ENCODE measurements around the gene GSG1L.

Gene GSG1L

DNA sequence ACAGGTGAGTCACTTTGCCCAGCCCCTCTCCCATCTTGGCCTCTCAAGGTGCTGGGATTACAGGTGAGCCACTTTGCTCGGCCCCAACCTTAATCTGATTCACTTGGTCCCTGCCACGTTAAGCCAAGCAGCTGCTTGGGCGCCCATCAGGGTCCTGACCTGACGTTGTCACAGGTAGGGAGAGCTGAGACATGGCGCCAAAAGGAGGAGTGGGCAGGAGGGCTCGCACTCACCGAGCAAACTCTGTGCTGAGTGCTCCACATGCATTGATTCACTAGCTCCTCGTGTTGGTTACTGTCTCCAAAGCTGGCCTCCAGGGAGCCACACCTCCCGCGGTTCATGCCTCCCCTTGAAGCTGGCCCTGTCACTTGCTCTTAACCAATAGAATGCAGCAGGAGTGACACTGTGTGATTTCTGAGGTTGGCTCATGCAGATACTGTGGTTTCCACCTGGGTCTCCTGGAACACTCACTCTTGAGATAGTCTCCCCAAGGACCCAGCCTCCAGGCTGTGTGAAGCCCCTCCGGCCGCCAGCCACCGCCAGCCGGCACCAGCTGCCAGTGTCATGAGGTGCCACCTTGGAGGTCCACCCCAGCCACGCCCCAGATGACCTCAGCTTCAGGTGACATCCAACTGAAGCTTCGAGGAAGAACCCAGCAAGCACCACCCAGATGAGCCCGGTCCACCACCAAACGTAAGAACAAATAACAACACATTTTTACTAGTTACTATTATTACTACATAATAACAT, 223.0 kb downstream of the GSG1L start:
- DNase-seq: no peak

DNA sequence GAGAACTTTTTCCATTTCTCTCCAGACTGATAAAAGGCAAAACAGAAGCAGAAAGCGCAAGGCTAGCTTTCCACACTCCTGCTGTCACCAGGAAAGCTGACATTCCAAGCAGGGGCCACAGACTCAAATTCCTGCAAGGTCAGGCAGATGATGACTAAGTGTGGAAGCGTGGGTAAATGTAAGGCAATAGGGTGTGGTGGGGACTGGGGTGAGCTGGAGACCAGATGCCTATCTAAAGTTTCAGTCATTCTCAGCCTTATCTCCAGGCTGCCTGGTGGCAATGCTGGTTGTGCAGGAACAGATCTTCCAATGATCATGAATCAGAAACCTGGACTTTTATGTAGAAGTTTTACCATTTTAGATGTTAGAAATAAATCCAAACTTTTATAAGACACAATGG, 224.1 kb downstream of the GSG1L start:
- no peak for DNase-seq

DNA sequence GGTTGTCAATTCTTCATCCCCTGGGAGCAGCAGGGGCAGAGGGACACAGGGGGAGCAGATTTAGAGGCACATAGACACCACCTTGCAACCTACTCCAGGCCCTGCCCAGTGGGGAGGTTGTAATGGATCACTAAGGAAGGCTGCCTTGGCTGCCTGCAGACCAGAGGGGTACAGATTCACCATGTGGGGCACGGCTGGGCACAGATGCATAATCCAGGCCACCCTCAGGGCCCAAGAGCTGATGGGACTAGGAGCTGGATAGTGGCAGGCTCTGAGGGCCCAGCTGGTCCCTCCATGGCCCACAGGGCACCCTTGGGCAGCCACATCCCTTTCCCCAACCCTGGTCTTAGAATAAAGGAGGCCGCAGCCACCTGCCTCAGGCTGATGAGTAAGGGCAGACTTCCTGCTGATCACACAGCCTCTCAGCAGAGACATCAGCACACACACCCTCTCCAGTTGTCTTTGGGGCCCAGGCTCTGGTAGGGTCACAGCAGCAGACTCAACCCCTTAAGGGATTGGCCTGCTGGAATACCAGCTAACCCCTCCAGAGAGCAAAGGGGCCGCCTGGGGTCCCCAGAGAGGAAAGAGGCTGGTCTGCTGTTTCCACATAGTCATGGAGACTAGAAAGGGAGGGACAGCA, 224.9 kb downstream of the GSG1L start:
- no peak for DNase-seq

DNA sequence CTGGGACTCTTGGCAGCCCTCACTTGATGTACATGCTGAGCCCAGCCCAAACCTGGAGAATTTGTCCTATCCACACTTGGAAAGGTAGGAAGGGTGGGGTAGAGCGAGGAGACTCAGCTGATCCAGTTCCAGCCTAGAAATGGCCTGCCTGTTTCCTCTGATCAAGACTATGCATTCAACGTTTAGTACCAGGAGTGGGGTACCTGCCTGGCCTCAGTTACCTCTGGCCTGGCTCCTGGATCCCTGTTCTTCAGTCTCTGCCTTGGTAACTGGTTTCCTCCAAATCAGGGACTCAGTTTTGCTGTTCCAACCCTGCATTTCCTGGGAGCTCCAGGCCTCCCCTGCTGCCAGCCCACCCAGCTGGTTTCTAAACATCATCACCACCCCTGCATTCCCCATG, 233.5 kb downstream of the GSG1L start:
- DNase-seq: no peak

DNA sequence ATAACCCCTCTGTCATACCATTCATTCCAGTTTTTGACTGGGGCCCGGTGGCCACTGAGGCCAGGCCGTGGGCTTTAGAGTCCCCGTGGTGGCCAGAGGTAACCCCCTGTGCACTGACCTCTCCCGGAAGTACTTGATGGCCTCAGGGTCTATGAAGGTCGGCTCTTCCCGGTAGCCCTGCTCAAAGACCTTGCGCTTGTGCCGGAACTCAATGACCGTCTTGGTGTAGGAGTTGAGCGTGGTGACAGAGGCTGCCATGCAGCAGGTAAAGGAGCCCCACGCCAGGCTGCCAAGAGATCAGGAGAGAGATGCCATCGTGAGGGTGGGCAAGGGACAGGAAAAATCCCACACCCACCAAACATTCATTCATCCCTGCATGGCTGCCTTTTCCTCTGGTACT, 234.8 kb downstream of the GSG1L start:
- no peak for DNase-seq

DNA sequence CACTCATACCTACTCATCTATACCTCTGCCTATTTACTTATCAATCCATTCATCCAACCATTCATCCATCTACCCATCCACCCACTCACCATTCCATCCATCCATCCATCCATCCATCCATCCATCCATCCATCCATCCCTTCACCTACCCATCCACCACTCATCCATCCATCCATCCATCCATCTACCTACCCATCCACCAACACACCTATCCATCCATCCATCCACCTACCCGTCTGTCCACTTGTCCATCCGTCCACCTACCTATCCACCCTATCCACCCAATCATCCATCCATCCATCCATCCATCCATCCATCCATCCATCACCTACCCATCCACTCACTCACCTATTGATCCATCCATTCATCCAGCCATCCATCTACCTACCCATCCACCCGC, 235.7 kb downstream of the GSG1L start:
- no peak for DNase-seq

DNA sequence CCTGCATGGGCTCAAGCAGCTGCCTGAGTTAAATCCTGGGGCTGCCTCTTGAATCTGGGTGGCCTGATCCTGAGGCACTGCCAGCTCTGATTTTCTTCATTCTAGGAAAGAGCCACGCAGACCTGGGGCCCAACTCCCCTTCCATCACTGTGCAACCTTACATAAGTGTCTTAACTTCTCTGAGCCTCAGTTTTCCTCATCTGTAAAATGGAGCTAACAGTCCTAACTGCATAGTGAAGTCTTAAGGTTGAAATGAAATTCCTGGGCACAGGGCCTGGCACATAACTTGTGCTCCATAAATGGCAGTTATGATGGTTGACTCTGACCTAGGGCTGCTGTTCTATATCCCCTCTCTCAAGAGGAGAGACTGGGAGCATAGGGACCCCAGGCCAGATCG, 236.6 kb downstream of the GSG1L start:
- DNase-seq: no peak

DNA sequence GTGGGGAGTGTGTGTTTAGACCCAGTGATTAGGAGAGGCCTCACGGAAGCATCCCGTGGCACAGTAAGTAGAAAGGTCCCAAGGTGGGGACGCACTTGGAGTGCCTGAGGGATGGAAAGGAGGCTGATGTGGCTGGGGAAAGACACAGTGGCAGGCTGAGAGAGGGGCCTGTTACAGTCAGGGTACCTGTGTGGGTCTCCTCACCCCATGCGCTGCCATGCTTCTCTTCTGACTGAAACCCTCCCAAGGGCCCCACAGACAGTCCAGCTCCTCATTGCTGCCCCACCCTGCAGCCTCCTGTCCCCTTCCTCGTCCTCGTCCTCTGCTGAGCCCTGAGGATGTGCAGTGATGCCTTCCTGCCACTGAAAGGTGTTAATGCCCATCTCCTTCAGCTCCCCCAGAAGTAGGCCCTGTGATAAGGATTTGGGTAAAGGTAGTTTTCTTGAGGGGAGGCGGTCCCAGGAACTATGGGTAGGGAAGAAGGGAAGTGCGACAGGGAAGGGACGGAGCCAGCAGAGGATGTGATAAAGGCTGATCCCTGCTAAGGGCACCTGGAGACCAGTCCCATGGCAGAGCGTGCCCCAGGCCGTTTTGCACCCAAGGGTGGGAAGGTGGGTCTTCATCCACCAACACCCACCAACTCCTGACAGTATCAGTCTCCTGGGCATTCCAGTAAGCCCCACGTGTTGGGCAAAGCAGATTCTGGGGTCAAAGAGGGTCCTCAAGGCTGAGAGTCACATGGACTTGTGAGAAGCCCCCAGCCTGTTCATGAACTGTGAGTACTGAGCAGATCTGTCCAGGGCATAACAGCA, 237.2 kb downstream of the GSG1L start:
- DNase-seq: no peak

DNA sequence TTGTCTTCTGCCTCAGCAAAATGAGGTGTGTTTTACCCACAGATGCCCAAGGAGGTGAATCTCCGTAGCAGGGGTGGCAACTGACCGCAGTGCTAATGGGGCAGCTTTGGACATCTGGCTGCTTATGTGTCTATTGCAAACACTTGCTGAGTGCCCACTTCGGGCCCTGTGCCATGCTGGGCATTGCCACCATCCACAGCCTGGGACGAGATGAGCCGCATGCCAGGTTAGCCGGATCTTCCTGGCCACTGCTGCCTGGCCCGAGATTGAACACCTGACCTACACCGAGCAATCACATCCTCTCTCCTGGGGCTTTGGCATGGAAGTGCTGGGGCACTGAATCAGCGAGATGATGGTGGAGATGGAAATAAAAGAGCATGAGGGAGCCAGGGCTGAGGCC, 238.7 kb downstream of the GSG1L start:
- no peak for DNase-seq

DNA sequence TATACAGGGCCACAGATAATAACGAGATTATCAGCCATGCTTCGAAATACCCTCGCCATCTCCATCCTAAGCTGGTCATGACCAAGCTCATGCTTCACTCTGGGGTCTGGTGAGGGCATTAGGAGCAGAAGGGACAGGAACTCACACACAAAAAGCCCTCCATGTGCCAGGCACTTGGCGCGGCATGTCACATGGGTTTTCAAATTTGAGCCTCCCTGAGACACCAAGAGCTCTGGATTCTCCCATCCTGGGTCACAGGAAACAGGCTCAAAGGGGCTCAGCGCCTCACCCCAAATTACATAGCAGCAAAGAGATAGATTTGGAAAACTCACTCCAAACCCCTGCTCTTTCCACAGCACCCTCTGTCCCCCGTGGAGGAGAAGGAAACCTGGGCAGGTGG, 239.5 kb downstream of the GSG1L start:
- no peak for DNase-seq

DNA sequence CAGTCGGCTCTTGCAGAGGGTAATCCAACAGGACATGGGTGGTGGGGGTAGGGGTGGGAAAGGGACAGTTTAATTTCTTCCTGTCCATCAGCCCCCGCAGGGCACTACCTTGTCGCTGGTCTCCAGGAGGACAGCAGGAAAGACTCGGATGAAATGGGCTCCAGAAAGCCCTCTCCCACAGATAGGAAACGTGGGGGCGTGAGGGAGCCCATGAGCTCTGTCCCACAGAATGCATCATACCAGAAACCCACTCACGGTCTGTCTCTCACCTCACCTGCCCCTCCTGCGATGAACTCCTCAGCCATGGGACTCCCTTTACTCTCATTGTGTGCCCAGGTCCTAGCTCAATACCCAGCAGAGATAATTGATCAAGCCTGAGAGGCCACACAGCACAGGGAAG, 240.1 kb downstream of the GSG1L start:
- DNase-seq: no peak

DNA sequence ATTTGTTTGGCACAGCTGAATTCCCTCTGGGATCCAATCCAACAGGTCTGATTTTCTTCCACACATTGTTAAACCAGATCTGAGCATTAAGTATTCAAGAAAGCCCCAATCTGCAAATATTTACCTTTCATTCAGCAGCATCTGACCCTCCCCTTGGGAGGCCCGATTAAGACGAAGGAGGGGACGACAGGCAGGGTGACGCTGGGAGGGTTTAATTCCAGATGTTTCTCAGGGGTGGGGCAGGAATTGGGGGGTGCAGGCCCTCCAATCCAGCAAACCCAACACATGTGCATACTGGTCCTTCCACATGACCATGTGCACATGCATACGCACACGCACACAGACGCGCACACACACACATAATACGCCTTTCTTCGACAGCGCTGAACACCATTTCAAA, 240.5 kb downstream of the GSG1L start:
- DNase-seq: no peak

DNA sequence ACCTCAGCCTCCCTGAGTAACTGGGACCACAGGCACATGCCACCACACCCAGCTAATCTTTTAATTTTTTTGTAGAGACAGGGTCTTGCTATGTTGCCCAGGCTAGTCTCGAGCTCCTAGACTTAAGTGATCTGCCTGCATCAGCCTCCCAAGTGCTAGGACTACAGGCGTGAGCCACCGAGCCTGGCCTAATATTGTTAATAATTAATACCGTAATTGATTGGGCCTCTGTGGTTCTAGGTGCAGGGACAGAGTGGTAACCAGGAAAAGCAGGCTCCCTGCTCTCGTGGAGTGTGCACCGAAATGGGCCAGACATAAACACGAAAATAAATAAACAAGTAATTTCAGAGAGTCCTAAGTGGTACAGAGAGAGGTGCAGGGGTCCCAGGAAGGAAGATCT, 241.0 kb downstream of the GSG1L start:
- no peak for DNase-seq

DNA sequence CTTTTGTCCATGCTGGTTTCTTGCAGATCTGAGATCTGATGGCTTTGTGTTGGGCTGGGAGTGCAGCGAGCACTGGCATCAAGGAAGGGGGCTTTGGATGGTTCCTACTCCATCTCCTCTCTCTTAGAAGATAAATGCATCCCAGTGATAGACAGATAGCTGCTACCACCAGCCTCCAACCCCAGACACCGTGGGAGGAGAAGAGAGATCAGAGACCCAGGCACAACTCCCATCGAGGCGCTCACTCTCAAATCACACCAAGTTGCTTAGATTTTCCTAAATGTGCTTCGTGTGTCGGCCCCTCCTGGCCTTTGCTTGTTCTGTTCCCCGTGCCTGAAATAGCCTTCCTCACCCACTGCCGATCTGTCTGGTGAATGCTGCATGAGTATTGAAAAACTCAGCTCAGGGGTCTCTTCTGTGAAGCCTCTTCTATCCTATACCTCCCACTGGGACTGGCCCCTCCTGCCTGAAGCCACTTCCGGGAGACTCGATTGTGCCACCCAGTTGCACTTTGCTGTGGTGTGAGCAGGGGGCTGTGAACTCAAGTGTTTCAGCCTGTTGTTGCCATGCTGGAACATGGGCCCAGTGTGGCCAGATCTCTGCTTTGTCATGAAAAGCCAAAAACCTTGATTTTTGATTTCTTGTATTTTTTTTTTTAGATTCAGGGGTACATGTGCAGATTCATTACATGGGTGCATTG, 242.7 kb downstream of the GSG1L start:
- no peak for DNase-seq

DNA sequence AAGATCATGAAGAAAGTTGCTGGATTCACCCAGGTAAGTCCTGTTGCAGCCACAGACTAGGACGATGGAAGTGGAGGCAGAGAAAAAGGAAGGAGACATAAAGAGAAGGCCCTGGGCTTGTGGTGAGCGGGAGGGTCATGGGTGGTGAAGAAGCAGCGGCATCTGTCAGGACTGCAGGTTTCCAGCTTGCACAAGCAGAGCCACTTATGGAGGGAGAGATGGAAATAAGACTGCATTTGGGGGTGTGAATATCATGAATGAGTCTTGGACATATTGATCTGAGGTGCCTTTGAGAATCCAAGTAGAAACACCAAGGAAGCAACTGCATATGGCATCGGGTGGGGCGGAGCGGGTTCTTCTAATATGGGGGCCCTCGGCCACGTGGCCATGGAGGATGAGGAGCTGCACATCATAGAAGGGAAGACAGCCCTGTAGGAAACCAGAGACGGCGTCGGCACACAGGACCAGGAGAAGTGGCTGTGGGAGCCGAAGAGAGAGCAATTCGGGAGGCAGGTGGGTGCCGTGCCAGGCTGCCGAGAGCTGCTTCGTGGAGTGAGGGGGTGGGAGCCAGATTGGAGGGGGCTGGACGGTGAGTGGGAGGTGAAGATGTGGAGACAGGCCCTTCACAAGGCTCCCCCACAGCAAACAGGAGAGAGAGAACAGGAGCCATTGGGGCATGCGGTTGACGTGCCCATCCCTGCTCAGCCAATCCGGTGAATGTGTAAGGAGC, 243.5 kb downstream of the GSG1L start:
- no peak for DNase-seq

DNA sequence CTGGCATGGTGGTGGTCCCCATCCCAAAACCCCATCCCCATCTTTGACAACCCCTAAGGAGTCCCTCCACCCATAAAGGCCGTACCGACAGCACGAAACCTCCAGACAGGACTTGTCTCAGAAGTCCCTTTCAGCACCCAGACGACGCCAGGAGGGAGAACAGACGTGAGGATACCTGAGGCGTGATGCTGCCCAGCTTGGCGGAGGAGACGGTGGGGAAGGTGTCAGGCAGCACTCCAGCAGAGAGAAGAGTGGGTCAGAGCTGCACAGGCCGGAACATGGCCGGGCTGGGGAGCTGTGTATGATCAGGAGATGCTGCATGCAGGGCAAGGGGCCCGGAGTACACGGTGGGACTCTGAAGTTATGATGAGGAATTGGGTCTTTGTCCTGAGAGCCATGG, 244.2 kb downstream of the GSG1L start:
- no peak for DNase-seq

DNA sequence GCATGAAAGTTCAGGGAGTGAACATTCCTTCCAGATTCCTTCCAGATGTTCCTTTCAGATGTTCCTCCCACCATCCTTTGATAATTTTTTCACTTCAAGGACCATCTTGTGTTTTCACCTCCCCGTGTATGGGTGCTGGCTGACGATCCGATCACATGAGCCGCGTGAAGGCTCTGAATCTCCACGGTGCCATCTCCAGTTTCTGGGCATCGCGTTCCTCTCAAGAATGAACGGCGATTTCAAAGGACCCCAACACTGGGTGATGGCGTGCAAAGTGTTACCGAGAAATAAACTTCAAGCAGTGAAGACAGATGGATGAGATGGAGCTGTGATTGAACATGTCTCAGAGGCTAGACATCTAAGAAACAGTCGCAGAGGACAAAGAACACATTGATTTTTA, 245.3 kb downstream of the GSG1L start:
- no peak for DNase-seq

DNA sequence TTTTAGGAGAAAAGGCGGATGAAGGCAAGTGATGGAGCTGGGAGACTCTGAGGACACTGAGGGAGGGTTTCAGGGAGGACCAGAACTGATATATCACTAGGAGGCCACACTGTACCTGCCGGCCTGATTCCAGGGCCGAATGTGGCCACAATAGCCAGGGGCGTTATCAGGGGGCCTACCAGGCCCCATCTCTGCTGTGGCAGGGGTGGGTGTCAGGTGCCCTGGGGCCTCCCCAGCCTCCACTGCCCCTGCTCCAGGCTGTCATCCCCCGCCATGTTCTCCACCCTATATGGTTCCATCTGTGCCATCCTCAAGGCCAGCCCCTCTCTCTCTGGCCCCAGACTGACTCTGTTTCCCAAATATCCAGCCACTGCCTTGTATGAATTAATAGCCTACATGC, 246.5 kb downstream of the GSG1L start:
- no peak for DNase-seq

DNA sequence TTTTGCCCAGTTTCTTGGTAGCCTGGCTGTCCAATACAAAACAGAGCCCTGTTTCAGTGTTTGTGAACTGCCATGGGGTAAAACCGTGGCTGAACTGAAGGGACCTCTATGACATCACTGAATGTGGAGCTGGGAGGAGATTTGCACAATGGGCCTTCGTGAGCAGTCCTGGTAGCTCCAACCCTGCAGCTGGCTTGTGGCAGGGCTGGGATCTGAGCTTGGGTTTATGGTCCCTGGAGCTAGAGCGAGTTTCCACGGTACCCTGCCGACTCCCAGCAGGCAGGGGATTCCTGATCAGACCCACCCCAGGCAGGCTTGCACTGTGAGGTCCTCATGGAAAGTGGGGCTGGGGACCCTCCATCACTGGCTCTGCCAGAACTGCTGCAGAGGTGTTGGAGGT, 247.0 kb downstream of the GSG1L start:
- no peak for DNase-seq

DNA sequence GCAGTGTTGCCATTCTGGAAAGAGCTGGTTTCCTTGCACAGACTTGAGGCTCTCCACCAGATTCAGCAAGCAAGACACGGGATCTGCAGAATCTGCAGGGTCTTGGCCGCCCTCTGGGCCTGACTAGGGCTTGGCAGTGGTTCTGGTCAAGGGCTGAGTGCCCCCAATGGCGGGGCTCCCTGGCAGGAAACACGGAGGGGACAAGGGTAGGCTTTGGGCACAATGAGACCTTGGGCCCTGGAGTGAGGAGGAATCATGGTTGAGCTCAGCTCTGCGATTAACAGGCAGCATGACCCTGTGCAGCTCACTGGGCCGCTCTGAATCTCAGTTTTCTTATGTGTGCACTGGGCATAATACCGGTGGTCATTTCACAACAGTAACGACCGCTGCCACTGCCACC, 249.9 kb downstream of the GSG1L start:
- no peak for DNase-seq

DNA sequence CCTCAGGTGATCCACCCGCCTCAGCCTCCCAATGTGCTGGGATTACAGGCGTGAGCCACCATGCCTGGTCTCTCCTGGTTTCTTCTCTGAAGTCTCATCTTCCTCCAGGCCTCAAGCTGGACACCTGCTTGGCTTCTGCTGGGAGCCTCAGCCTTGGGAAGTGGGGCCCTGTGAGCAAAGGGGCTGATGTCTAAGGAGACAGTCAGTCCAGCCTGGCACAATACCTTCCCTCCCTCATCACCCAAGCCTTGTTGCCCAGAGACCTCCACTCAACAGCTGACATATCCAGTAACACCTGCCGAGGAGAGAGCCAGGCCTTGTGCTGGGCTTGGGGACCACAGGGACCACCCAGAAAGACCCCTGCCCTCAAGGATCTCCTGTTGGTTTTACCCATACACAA, 251.6 kb downstream of the GSG1L start:
- peak in 1 of 2 donors; percentile 7 for DNase-seq

DNA sequence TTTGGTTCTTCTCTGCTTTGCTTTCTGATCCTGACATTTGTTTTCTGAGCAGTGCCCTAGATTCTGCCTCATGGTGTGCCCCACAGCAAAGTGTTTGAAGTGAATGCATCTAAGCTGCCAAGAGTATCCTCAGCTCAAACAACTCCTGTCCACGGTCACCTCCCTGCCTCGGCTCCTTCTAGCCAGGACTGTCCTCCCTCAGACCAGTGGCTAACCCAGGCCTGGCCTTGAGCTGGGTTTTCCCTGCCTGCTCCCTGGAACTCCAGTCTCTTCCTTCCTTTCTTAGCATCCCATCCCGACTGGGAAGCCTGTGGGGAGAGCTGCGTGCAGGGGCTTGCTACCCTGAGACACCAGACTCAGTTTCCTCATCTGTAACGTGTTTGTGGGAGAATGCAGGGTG, 256.5 kb downstream of the GSG1L start:
- DNase-seq: no peak

DNA sequence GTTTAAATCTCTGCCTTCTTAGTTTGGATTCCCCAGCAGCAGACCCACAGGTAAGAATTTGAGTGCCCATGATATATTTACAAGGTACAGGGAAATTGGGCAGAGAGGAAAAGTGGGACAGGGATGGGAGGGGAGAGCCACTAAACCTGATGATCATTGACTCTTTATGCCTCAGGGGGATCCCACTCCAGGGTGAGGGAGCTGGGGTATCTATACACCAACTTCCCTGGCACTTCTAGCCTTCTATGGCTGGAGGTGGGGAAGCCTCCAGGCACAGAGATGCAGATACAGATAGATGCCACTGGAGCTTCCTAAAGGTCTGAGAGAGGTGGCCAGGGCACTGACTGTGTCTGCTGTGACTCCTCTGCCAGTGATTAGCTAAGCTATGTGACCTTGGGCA, 257.1 kb downstream of the GSG1L start:
- DNase-seq: no peak
